Activated T-helper 2 cell treated with anti-CD3 and anti-CD28 coated beads, Interferon-gamma antibody, Interleukin-2, Interleukin-4, amounts not matched to agents 10 μg/mL and 5 μg/mL and 100 μg/mL, durations not matched to agents 14 hours and 24 hours and 36 hours (primary cell): ENCODE results near the gene ITK. TPM values are rescaled to one million over a fixed set of nuclear protein-coding genes. Genes with fewer than 3 reads are reported as not detected.

ENCODE experiments used
- DNase-seq: peaks from one replicate; pipeline ENCODE4 v3.0.0; 2021; ENCODE audit warnings: low spot score
- H3K27ac Mint-ChIP-seq: one replicate; pipeline ENCODE4 v1.8.0; 2021; ENCODE audit warnings: mixed read lengths
- H3K27me3 Mint-ChIP-seq: one replicate; pipeline ENCODE4 v1.8.0; 2021; ENCODE audit warnings: low read depth, mixed read lengths
- H3K36me3 Mint-ChIP-seq: one replicate; pipeline ENCODE4 v1.8.0; 2021; ENCODE audit warnings: low read depth, mixed read lengths
- H3K4me1 Mint-ChIP-seq: one replicate; pipeline ENCODE4 v1.8.0; 2021; ENCODE audit warnings: low read depth, mixed read lengths
- H3K4me3 Mint-ChIP-seq: one replicate; pipeline ENCODE4 v1.8.0; 2021; ENCODE audit warnings: low read depth, mild to moderate bottlenecking, moderate library complexity, mixed read lengths
- H3K9me3 Mint-ChIP-seq: one replicate; pipeline ENCODE4 v1.8.0; 2021; ENCODE audit warnings: mixed read lengths
- intact Hi-C: fragments of 100-400 bp; cut with micrococcal nuclease; formaldehyde crosslinking; loops from one replicate; pipeline ENCODE4 v1.15.1; 2023
- total RNA-seq: library from RNA; stranded (reverse); gene quantifications from 2 replicates; pipeline ENCODE4 v1.2.3, GENCODE V29; 2022

ITK gene
- total RNA-seq, 1 donor from 2014 or later = 319 TPM

- intact Hi-C loops = loop anchor here (1.0 kb wide), 2 partner anchors 8 to 13 kb away; no protein-coding TSS in a partner anchor
- H3K27ac Mint-ChIP-seq = peak overlapping the region; percentile 96
Observed at GRCh38 chr5:157159209-157159751, 21.4 kb upstream of the ITK start.

GRCh38 chr5:157160001-157160400, 20.6 kb upstream of the ITK start:
- Mint-ChIP-seq H3K27me3 (no peaks in the 10 kb centered on the region), H3K27ac (peak overlapping the region; percentile 96), H3K4me3 (peak overlapping the region; percentile 61), H3K4me1 (peaks cover 61% of the 10 kb centered on the region), H3K9me3 (no peaks in the 10 kb centered on the region), H3K36me3 (peaks cover 4% of the 10 kb centered on the region)
- intact Hi-C loops = loop anchor here (1.0 kb wide), 1 partner anchor 15 kb away; no protein-coding TSS in a partner anchor
- peak; percentile 12 for DNase-seq

More at GRCh38 chr5:157159209-157159751, 21.4 kb upstream of the ITK start:
- no peaks in the 10 kb centered on the region for H3K27me3 Mint-ChIP-seq
- peaks cover 65% of the 10 kb centered on the region for H3K4me1 Mint-ChIP-seq
- no peaks in the 10 kb centered on the region for H3K9me3 Mint-ChIP-seq
- peak overlapping the region; percentile 20 for H3K4me3 Mint-ChIP-seq
- DNase-seq = peak; percentile 14
- H3K36me3 Mint-ChIP-seq = peaks cover 4% of the 10 kb centered on the region

GRCh38 chr5:157161996-157162395, 18.6 kb upstream of the ITK start:
- intact Hi-C loops = no loop called here
- peaks cover 63% of the 10 kb centered on the region for H3K4me1 Mint-ChIP-seq
- H3K36me3 Mint-ChIP-seq = peaks cover 4% of the 10 kb centered on the region
- H3K9me3 Mint-ChIP-seq = no peaks in the 10 kb centered on the region
- no peaks in the 10 kb centered on the region for H3K27me3 Mint-ChIP-seq
- DNase-seq = peak; percentile 3
- no peak overlapping the region for H3K27ac Mint-ChIP-seq
- no peak overlapping the region for H3K4me3 Mint-ChIP-seq

- H3K4me3 Mint-ChIP-seq = no peak overlapping the region
- no peaks in the 10 kb centered on the region for H3K27me3 Mint-ChIP-seq
- no peak overlapping the region for H3K27ac Mint-ChIP-seq
- H3K36me3 Mint-ChIP-seq = peaks cover 4% of the 10 kb centered on the region
- H3K4me1 Mint-ChIP-seq = peaks cover 66% of the 10 kb centered on the region
- no peaks in the 10 kb centered on the region for H3K9me3 Mint-ChIP-seq
- intact Hi-C loops = no loop called here
- peak; percentile 6 for DNase-seq
Observed at GRCh38 chr5:157162919-157163510, 17.6 kb upstream of the ITK start.

- Mint-ChIP-seq H3K27ac (no peak overlapping the region), H3K4me3 (no peak overlapping the region), H3K27me3 (no peaks in the 10 kb centered on the region), H3K36me3 (peaks cover 4% of the 10 kb centered on the region), H3K9me3 (no peaks in the 10 kb centered on the region), H3K4me1 (peaks cover 68% of the 10 kb centered on the region)
- intact Hi-C loops = no loop called here
- DNase-seq = peak; percentile 1
Observed at GRCh38 chr5:157164521-157164920, 16.1 kb upstream of the ITK start.

- H3K36me3 Mint-ChIP-seq = peaks cover 7% of the 10 kb centered on the region
- H3K4me3 Mint-ChIP-seq = no peak overlapping the region
- no peaks in the 10 kb centered on the region for H3K27me3 Mint-ChIP-seq
- peak; percentile 6 for DNase-seq
- H3K9me3 Mint-ChIP-seq = peaks cover 2% of the 10 kb centered on the region
- H3K27ac Mint-ChIP-seq = no peak overlapping the region
- intact Hi-C loops = no loop called here
- peaks cover 66% of the 10 kb centered on the region for H3K4me1 Mint-ChIP-seq
Observed at GRCh38 chr5:157165261-157165660, 15.4 kb upstream of the ITK start.

- H3K27me3 Mint-ChIP-seq = no peaks in the 10 kb centered on the region
- peaks cover 6% of the 10 kb centered on the region for H3K9me3 Mint-ChIP-seq
- intact Hi-C loops = no loop called here
- peak; percentile 1 for DNase-seq
- no peak overlapping the region for H3K27ac Mint-ChIP-seq
- peaks cover 68% of the 10 kb centered on the region for H3K4me1 Mint-ChIP-seq
- H3K36me3 Mint-ChIP-seq = peaks cover 11% of the 10 kb centered on the region
- H3K4me3 Mint-ChIP-seq = no peak overlapping the region
Observed at GRCh38 chr5:157165668-157166067, 15.0 kb upstream of the ITK start.

- peaks cover 70% of the 10 kb centered on the region for H3K4me1 Mint-ChIP-seq
- peak within 1 kb of the TSS; percentile 43 for H3K4me3 Mint-ChIP-seq
- H3K27ac Mint-ChIP-seq = peak within 1 kb of the TSS; percentile 86
- peak; percentile 6 for DNase-seq
- H3K27me3 Mint-ChIP-seq = no peaks in the 10 kb centered on the region
- H3K36me3 Mint-ChIP-seq = peaks cover 17% of the 10 kb centered on the region
- H3K9me3 Mint-ChIP-seq = peaks cover 12% of the 10 kb centered on the region
- intact Hi-C loops = loop anchor here (1.0 kb wide), 5 partner anchors 7 to 56 kb away; partner anchors contain the start of gene ITK
Observed at GRCh38 chr5:157166214-157167213, 14.1 kb upstream of the ITK start, which contains the start of gene GARIN3. GARIN3 (minus strand) TSS chr5:157166264; CDS start chr5:157166168, 96 bp downstream.

- peaks cover 12% of the 10 kb centered on the region for H3K9me3 Mint-ChIP-seq
- intact Hi-C loops = loop anchor here (1.0 kb wide), 5 partner anchors 8 to 55 kb away; partner anchors contain the start of gene ITK
- peak overlapping the region; percentile 43 for H3K4me3 Mint-ChIP-seq
- DNase-seq = peak; percentile 9
- H3K27ac Mint-ChIP-seq = peak overlapping the region; percentile 86
- H3K27me3 Mint-ChIP-seq = no peaks in the 10 kb centered on the region
- peaks cover 75% of the 10 kb centered on the region for H3K4me1 Mint-ChIP-seq
- peaks cover 17% of the 10 kb centered on the region for H3K36me3 Mint-ChIP-seq
Observed at GRCh38 chr5:157167214-157167621, 13.4 kb upstream of the ITK start.

GRCh38 chr5:157168286-157168685, 12.4 kb upstream of the ITK start:
- H3K27me3 Mint-ChIP-seq = no peaks in the 10 kb centered on the region
- H3K27ac Mint-ChIP-seq = peak overlapping the region; percentile 86
- H3K36me3 Mint-ChIP-seq = peaks cover 17% of the 10 kb centered on the region
- intact Hi-C loops = no loop called here
- peak; percentile 0 for DNase-seq
- H3K4me3 Mint-ChIP-seq = no peak overlapping the region
- peaks cover 12% of the 10 kb centered on the region for H3K9me3 Mint-ChIP-seq
- H3K4me1 Mint-ChIP-seq = peaks cover 75% of the 10 kb centered on the region

- no peaks in the 10 kb centered on the region for H3K27me3 Mint-ChIP-seq
- H3K4me3 Mint-ChIP-seq = peak overlapping the region; percentile 73
- H3K27ac Mint-ChIP-seq = peak overlapping the region; percentile 98
- H3K4me1 Mint-ChIP-seq = peaks cover 72% of the 10 kb centered on the region
- peaks cover 20% of the 10 kb centered on the region for H3K36me3 Mint-ChIP-seq
- peak; percentile 78 for DNase-seq
- intact Hi-C loops = loop anchor here (1.0 to 5.0 kb wide), 5 partner anchors 8 to 430 kb away; partner anchors contain the start of gene ITK
- peaks cover 12% of the 10 kb centered on the region for H3K9me3 Mint-ChIP-seq
Observed at GRCh38 chr5:157172403-157172802, 8.2 kb upstream of the ITK start.

- no peaks in the 10 kb centered on the region for H3K27me3 Mint-ChIP-seq
- H3K4me1 Mint-ChIP-seq = peaks cover 75% of the 10 kb centered on the region
- peaks cover 22% of the 10 kb centered on the region for H3K9me3 Mint-ChIP-seq
- intact Hi-C loops = loop anchor here (1.0 kb wide), 1 partner anchor 15 kb away; no protein-coding TSS in a partner anchor
- peak overlapping the region; percentile 34 for H3K4me3 Mint-ChIP-seq
- H3K36me3 Mint-ChIP-seq = peaks cover 23% of the 10 kb centered on the region
- DNase-seq = no peak
- H3K27ac Mint-ChIP-seq = peak overlapping the region; percentile 92
Observed at GRCh38 chr5:157175071-157175612, 5.5 kb upstream of the ITK start.
